Testis (tissue), 2 donors: Measurements from ENCODE around the gene DOK5.

Experiments used
- CTCF ChIP-seq, 3 experiments: fragments of 450-650 bp in 2 of 3; fragments of 200-600 bp in 1 of 3; sonication (generic) in 1 of 3; IDR thresholded peaks; one replicate each; pipeline ENCODE4 v1.5.1; 2016 to 2019; ENCODE audit warnings: antibody characterized with exemption in 3 of 3, mild to moderate bottlenecking in 2 of 3, moderate library complexity in 1 of 3
- POLR2A ChIP-seq: fragments of 450-650 bp; IDR thresholded peaks from one replicate; pipeline ENCODE4 v1.6.1; 2017; ENCODE audit warnings: antibody characterized with exemption, mild to moderate bottlenecking, moderate library complexity

- TF ChIP-seq POLR2A (no peak), CTCF (IDR thresholded peaks at IDR 0.05) (no peak)
Observed at GRCh38 chr20:54475334-54476168, at the start of gene DOK5.
